HCT116 (cell line): ENCODE measurements around the gene EXOC4. TPM values are rescaled to one million over a fixed set of nuclear protein-coding genes. Genes with fewer than 3 reads are reported as not detected.
A peak's percentile ranks its signal among the peaks of the same experiment; 100 is the strongest.

Source experiments
- ATAC-seq: fragments of 200-7000 bp; cut with Tn5 transposase; 2 replicates; pipeline ENCODE4 v1.9.1; 2020; ENCODE audit warnings: mild to moderate bottlenecking, moderate library complexity
- BruUV-seq: library from RNA; stranded (reverse); fragments of 400-500 nt; replicated peaks from 2 replicates; lab custom pipeline; 2021; lab: Mats Ljungman, UMichigan
- CTCF ChIA-PET: fragments of 300-600 bp; sonication (Branson Sonifier 250); formaldehyde crosslinking; loops from one replicate; lab custom pipeline; 2021; ENCODE audit warnings: antibody characterized with exemption; lab: Charles Lee
- POLR2A ChIA-PET: fragments of 300-600, 350-600 bp; sonication (Branson Sonifier 250); formaldehyde crosslinking; loops from one replicate; lab custom pipeline; 2021; ENCODE audit warnings: antibody characterized with exemption; lab: Charles Lee
- RAD21 ChIA-PET, 2 experiments: fragments of 300-600 bp; sonication (Branson Sonifier 250); formaldehyde crosslinking; loops; one replicate each; lab custom pipeline; 2023; ENCODE audit warnings: low total read pairs in 2 of 2; ENCODE audit not compliant: uncharacterized antibody in 2 of 2, unreplicated experiment in 2 of 2, low non-redundant PET in 1 of 2; lab: Charles Lee
- DNase-seq: peaks from one replicate; pipeline ENCODE4 v3.0.0-alpha.2; 2010; ENCODE audit warnings: low read depth, low spot score
- H2AFZ ChIP-seq: fragments of 200-600 bp; shearing (Covaris generic), sonication (generic); 2 replicates; pipeline ENCODE4 v1.6.1; 2017; ENCODE audit warnings: low read depth, mixed run types, mixed read lengths, antibody characterized with exemption, low read length; ENCODE audit not compliant: poor library complexity, severe bottlenecking
- H3K27ac ChIP-seq: 2 replicates; pipeline ENCODE4 v1.5.1; 2012; ENCODE audit warnings: low read depth, low read length
- H3K27me3 ChIP-seq: fragments of 200-600 bp; sonication (generic); 2 replicates; pipeline ENCODE4 v1.6.1; 2016; ENCODE audit warnings: mixed run types, low read length, mixed read lengths; ENCODE audit not compliant: insufficient read depth
- H3K36me3 ChIP-seq, 2 experiments: fragments of 200-500 bp in 1 of 2; fragments of 200-600 bp in 1 of 2; sonication (Bioruptor generic) in 1 of 2; sonication (generic) in 1 of 2; 2 replicates each; pipeline versions ENCODE4 v1.5.1 to v1.6.1; 2014 to 2016; ENCODE audit warnings: low read length in 2 of 2, inconsistent platforms in 1 of 2, mixed read lengths in 1 of 2, mixed run types in 1 of 2; ENCODE audit not compliant: insufficient read depth in 2 of 2, control insufficient read depth in 1 of 2
- H3K4me1 ChIP-seq, 2 experiments: fragments of 200-600 bp in 1 of 2; sonication (generic) in 1 of 2; 2 replicates each; pipeline versions ENCODE4 v1.5.1 to v1.6.1; 2012 to 2017; ENCODE audit warnings: low read length in 2 of 2, inconsistent platforms in 1 of 2, mild to moderate bottlenecking in 1 of 2, mixed read lengths in 1 of 2, mixed run types in 1 of 2, moderate library complexity in 1 of 2; ENCODE audit not compliant: insufficient read depth in 2 of 2, control insufficient read depth in 1 of 2
- H3K4me2 ChIP-seq: fragments of 200-600 bp; sonication (generic); 2 replicates; pipeline ENCODE4 v1.6.1; 2017; ENCODE audit warnings: mixed run types, low read length, mixed read lengths
- H3K4me3 ChIP-seq, 2 experiments: fragments of 200-600 bp in 1 of 2; sonication (generic) in 1 of 2; replicated peaks in 1 of 2; 2 replicates each; pipeline ENCODE4 v1.5.1; 2011 to 2016; ENCODE audit warnings: low read length in 2 of 2, control low read depth in 1 of 2, low read depth in 1 of 2, mild to moderate bottlenecking in 1 of 2, mixed read lengths in 1 of 2, mixed run types in 1 of 2
- H3K79me2 ChIP-seq: fragments of 200-600 bp; sonication (generic); 2 replicates; pipeline ENCODE4 v1.6.1; 2017; ENCODE audit warnings: mild to moderate bottlenecking, mixed run types, low read length, moderate library complexity, mixed read lengths; ENCODE audit not compliant: insufficient read depth
- H3K9ac ChIP-seq: fragments of 200-600 bp; sonication (generic); 2 replicates; pipeline ENCODE4 v1.6.1; 2016; ENCODE audit warnings: low read length, mixed read lengths
- H3K9me2 ChIP-seq: fragments of 200-600 bp; sonication (generic), shearing (Covaris generic); 2 replicates; pipeline ENCODE4 v1.6.1; 2017; ENCODE audit warnings: mixed run types, mild to moderate bottlenecking, moderate library complexity; ENCODE audit not compliant: insufficient read depth
- H3K9me3 ChIP-seq, 2 experiments: fragments of 200-500 bp in 1 of 2; fragments of 200-600 bp in 1 of 2; sonication (Bioruptor generic) in 1 of 2; sonication (generic) in 1 of 2; 2 replicates each; pipeline ENCODE4 v1.6.1; 2014 to 2017; ENCODE audit warnings: low read length in 2 of 2, mixed read lengths in 2 of 2, inconsistent platforms in 1 of 2, low read depth in 1 of 2, mild to moderate bottlenecking in 1 of 2, mixed run types in 1 of 2, moderate library complexity in 1 of 2; ENCODE audit not compliant: control insufficient read depth in 1 of 2, insufficient read depth in 1 of 2
- H4K20me1 ChIP-seq: fragments of 200-600 bp; sonication (generic), shearing (Covaris generic); 2 replicates; pipeline ENCODE4 v1.6.1; 2017; ENCODE audit warnings: mixed run types, mild to moderate bottlenecking, moderate library complexity; ENCODE audit not compliant: insufficient read depth
- CBX3 ChIP-seq: IDR thresholded peaks from 2 replicates; pipeline ENCODE4 v1.6.1; 2012; ENCODE audit warnings: low read depth
- CEBPB ChIP-seq: IDR thresholded peaks from 2 replicates; pipeline ENCODE4 v1.6.1; 2012; ENCODE audit warnings: low read depth
- CTCF ChIP-seq, 3 experiments: fragments of 200-600 bp in 1 of 3; sonication (generic) in 1 of 3; IDR thresholded peaks in 2 of 3; conservative IDR thresholded peaks in 1 of 3; 2 replicates each; pipeline ENCODE4 v1.5.1; 2012 to 2017; ENCODE audit warnings: low read depth in 2 of 3, low read length in 2 of 3, antibody characterized with exemption in 1 of 3, borderline replicate concordance in 1 of 3, control low read depth in 1 of 3, mild to moderate bottlenecking in 1 of 3, mixed read lengths in 1 of 3, mixed run types in 1 of 3, moderate library complexity in 1 of 3; ENCODE audit not compliant: insufficient read depth in 1 of 3
- EGR1 ChIP-seq: IDR thresholded peaks from 2 replicates; pipeline ENCODE4 v1.6.1; 2012; ENCODE audit warnings: low read depth
- ELF1 ChIP-seq: IDR thresholded peaks from 2 replicates; pipeline ENCODE4 v1.6.1; 2012; ENCODE audit warnings: low read depth, borderline replicate concordance
- EZH2 ChIP-seq: fragments of 200-600 bp; sonication (generic); IDR thresholded peaks from 2 replicates; pipeline ENCODE4 v1.6.1; 2017; ENCODE audit warnings: antibody characterized with exemption, mixed run types
- FOSL1 ChIP-seq: IDR thresholded peaks from 2 replicates; pipeline ENCODE4 v1.6.1; 2012; ENCODE audit warnings: low read depth
- MAX ChIP-seq: IDR thresholded peaks from 2 replicates; pipeline ENCODE4 v1.6.1; 2012
- RAD21 ChIP-seq: IDR thresholded peaks from 2 replicates; pipeline ENCODE4 v1.6.1; 2012; ENCODE audit warnings: low read depth, mild to moderate bottlenecking
- REST ChIP-seq: IDR thresholded peaks from 2 replicates; pipeline ENCODE4 v1.6.1; 2012; ENCODE audit warnings: low read depth
- SRF ChIP-seq: IDR thresholded peaks from 2 replicates; pipeline ENCODE4 v1.6.1; 2012; ENCODE audit warnings: low read depth
- ZBTB33 ChIP-seq: IDR thresholded peaks from 2 replicates; pipeline ENCODE4 v1.6.1; 2011; ENCODE audit warnings: mild to moderate bottlenecking, low read length, moderate library complexity; ENCODE audit not compliant: insufficient replicate concordance; ENCODE audit errors: extremely low read depth
- intact Hi-C: fragments of 100-400 bp; cut with micrococcal nuclease; formaldehyde crosslinking; loops from 2 replicates; pipeline ENCODE4 v1.10.0; 2022
- total RNA-seq: library from RNA; stranded (reverse); gene quantifications from one replicate; pipeline ENCODE4 v1.2.1, GENCODE V29; 2021; ENCODE audit not compliant: unreplicated experiment

EXOC4 gene
- total RNA-seq, 1 experiment from 2014 or later = 40.3 TPM

GRCh38 chr7:133641436-133641835, 388.6 kb downstream of the EXOC4 start:
- Histone ChIP-seq H3K4me3 (no peak overlapping the region), H3K27ac (no peak overlapping the region), H3K27me3 (no peaks in the 10 kb centered on the region), H4K20me1 (no peaks in the 10 kb centered on the region), H3K9ac (no peak overlapping the region), H3K9me2 (no peaks in the 10 kb centered on the region), H3K4me2 (no peak overlapping the region), H2AFZ (no peak overlapping the region), H3K9me3 (no peaks in the 10 kb centered on the region), H3K36me3 (no peaks in the 10 kb centered on the region), H3K4me1 (no peaks in the 10 kb centered on the region), H3K79me2 (no peaks in the 10 kb centered on the region)
- CTCF ChIA-PET = no interaction called here
- TF ChIP-seq ZBTB33 (no peak), FOSL1 (no peak), CBX3 (no peak), EZH2 (no peak), CTCF (IDR thresholded peaks at IDR 0.05 in 2 of 3, conservative IDR thresholded peaks at IDR 0.05 in 1 of 3; ENCODE audit: borderline replicate concordance in 1 of 3, insufficient read depth in 1 of 3, low read depth in 2 of 3, low read length in 2 of 3) (peak in 1 of 3 experiments; percentile 19; a peak in 1 of 6 replicates), ELF1 (no peak), CEBPB (no peak), RAD21 (no peak), SRF (no peak), EGR1 (no peak), MAX (no peak), REST (peak; percentile 38)
- ATAC-seq = no peak
- intact Hi-C loops = no loop called here
- RAD21 ChIA-PET = no interaction called here
- BruUV-seq = no TSS peak
- POLR2A ChIA-PET = no interaction called here
- no peak for DNase-seq
